Measurements from ENCODE around the gene CRYBG2. TPM values are rescaled to one million over a fixed set of nuclear protein-coding genes. Genes with fewer than 3 reads are reported as not detected.

CRYBG2 gene
- total and polyA plus RNA-seq, 7 donors, result 0.55 to 21.0 (median 13.8) TPM; not detected in 2

- WGBS, 2 donors, result 34 to 79% methylated on average over 8 of the region's 8 CpGs
- Histone ChIP-seq H3K36me3 (no peaks in the 10 kb centered on the region), H3K4me3 (no peak overlapping the region), H3K9me3 (no peaks in the 10 kb centered on the region), H3K27me3 (no peaks in the 10 kb centered on the region), H3K4me1 (peaks cover 0 to 23% (median 18%) of the 10 kb centered on the region in 4 donors), H3K27ac (peak overlapping the region; percentile 10 to 60 (median 52))
- TF ChIP-seq EP300 (IDR thresholded peaks at IDR 0.05), result no peak
- TF ChIP-seq POLR2AphosphoS5 (IDR thresholded peaks at IDR 0.05), result peak; percentile 18 to 68 (median 62)
- peak; percentile 92 for DNase-seq
- intact Hi-C loops (cut with DNase I), result no loop called here
Observed at GRCh38 chr1:26287033-26287711, 66.8 kb downstream of the CRYBG2 start.

DNA sequence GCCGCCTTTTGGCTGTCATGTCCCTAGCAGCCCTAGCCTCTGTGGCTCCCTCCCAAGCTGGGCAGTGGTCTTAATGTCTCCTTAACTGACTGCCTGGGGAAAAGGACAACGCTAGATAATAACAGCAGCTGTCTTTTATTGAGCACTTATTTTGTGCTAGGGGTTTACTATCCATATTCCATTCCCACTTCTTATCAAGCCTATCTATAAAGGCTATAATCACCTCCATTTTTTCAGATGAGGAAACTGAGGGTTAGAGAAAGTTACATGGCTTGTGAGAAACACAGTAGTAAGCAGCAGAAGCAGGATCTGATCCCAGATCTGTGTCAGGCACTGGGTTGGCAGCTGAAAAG is 67.9 kb downstream of the CRYBG2 start:
- H3K4me3 ChIP-seq, result no peak overlapping the region
- H3K36me3 ChIP-seq, result no peaks in the 10 kb centered on the region
- DNase-seq, result no peak
- peak overlapping the region; percentile 10 to 60 (median 36) for H3K27ac ChIP-seq
- H3K4me1 ChIP-seq, result peaks cover 0 to 35% (median 28%) of the 10 kb centered on the region in 4 donors
- intact Hi-C loops (cut with DNase I), result no loop called here
- H3K9me3 ChIP-seq, result no peaks in the 10 kb centered on the region
- 85 to 86% methylated on average over 2 of the region's 2 CpGs for WGBS, 2 donors
- TF ChIP-seq POLR2AphosphoS5 (IDR thresholded peaks at IDR 0.05), result no peak
- no peak for TF ChIP-seq EP300 (IDR thresholded peaks at IDR 0.05)
- TF ChIP-seq, protein P1, sequence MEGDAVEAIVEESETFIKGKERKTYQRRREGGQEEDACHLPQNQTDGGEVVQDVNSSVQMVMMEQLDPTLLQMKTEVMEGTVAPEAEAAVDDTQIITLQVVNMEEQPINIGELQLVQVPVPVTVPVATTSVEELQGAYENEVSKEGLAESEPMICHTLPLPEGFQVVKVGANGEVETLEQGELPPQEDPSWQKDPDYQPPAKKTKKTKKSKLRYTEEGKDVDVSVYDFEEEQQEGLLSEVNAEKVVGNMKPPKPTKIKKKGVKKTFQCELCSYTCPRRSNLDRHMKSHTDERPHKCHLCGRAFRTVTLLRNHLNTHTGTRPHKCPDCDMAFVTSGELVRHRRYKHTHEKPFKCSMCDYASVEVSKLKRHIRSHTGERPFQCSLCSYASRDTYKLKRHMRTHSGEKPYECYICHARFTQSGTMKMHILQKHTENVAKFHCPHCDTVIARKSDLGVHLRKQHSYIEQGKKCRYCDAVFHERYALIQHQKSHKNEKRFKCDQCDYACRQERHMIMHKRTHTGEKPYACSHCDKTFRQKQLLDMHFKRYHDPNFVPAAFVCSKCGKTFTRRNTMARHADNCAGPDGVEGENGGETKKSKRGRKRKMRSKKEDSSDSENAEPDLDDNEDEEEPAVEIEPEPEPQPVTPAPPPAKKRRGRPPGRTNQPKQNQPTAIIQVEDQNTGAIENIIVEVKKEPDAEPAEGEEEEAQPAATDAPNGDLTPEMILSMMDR (IDR thresholded peaks at IDR 0.05), result no peak
- TF ChIP-seq POLR2A (IDR thresholded peaks at IDR 0.05), result no peak
- no peaks in the 10 kb centered on the region for H3K27me3 ChIP-seq

DNA sequence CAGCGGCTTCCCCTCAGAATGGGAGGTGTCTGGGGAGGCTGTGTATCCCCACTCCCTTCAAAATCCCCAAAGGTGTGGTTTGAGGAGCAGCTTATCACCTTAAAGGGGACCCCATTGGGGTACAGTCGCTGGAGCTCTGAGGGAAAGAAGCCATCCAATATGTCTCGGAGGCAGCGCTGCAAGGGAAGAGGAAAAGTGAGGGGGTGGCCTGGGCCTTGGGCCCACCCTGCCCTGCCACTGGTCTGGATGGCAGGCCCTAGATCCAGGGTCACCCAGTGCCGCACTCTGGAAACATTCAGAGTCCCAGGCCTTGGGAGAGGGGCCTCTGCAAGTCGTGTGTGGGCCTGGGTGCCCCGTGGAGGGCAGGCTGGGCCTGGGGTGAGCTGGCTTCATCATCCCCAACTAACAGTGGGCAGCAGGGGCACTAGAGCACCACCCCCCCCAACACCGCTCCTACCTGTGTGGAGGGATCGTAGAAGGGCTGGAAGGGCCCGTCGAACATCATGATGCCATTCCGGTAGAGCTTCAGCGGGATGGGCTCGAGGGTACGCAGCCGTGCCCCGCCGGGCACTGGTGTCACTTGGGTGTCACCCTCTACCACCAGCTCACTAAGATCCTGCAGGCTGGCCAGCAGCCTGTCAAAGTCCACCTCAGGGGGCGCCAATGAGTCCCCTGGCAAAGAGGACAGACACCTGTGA is 68.4 kb downstream of the CRYBG2 start:
- Histone ChIP-seq H3K27me3 (no peaks in the 10 kb centered on the region), H3K27ac (peak overlapping the region; percentile 11 to 60 (median 49)), H3K4me3 (no peak overlapping the region), H3K4me1 (peaks cover 0 to 40% (median 34%) of the 10 kb centered on the region in 4 donors), H3K36me3 (no peaks in the 10 kb centered on the region), H3K9me3 (no peaks in the 10 kb centered on the region)
- WGBS, 2 donors, result 81 to 88% methylated on average over 19 of the region's 19 CpGs
- TF ChIP-seq POLR2AphosphoS5 (IDR thresholded peaks at IDR 0.05) (no peak), POLR2A (IDR thresholded peaks at IDR 0.05) (no peak), EP300 (IDR thresholded peaks at IDR 0.05) (no peak)
- TF ChIP-seq, protein P1 (IDR thresholded peaks at IDR 0.05), result no peak
- DNase-seq, result no peak
- intact Hi-C loops (cut with DNase I), result no loop called here

- H3K27me3 ChIP-seq, result no peaks in the 10 kb centered on the region
- 26 to 29% methylated on average over 22 of the region's 22 CpGs for WGBS, 2 donors
- peak overlapping the region; percentile 35 to 60 (median 43) for H3K27ac ChIP-seq
- intact Hi-C loops (cut with DNase I), result loop anchor here (5.0 kb wide), 1 partner anchor 52 kb away; the partner anchor contains the start of gene CEP85
- H3K9me3 ChIP-seq, result no peaks in the 10 kb centered on the region
- TF ChIP-seq POLR2AphosphoS5 (IDR thresholded peaks at IDR 0.05) (peak in 1 of 4 donors; percentile 8), EP300 (IDR thresholded peaks at IDR 0.05) (no peak)
- TF ChIP-seq, protein P1 (IDR thresholded peaks at IDR 0.05), result peak; percentile 18 to 52 (median 48)
- peak; percentile 84 for DNase-seq
- peaks cover 0 to 46% (median 36%) of the 10 kb centered on the region in 4 donors for H3K4me1 ChIP-seq
- no peaks in the 10 kb centered on the region for H3K36me3 ChIP-seq
- H3K4me3 ChIP-seq, result no peak overlapping the region
Observed at GRCh38 chr1:26284597-26285347, 69.2 kb downstream of the CRYBG2 start.
